ENCODE results near the gene SLC5A4.
"Not testable (repeated sequence)": the region's sequence is repeated elsewhere in the genome, so short reads cannot be mapped to it uniquely, and the experiment has no call there.

Gene SLC5A4

DNA sequence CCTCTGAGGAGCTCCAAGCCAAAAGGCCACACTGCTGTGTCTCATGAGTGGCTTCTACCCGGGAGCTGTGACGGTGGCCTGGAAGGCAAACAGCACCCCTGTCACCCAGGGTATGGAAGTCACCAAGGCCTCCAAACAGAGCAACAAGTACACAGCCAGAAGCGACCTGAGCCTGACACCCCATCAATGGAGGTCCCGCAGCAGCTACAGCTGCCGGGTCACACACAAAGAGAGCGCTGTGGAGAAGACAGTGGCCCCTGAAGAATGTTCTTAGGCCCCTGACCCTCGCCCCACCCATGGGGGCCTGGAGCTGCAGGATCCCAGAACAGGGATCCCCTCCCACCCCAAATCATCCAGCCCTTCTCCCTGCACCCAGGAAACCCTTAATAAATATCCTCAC, 55.2 kb downstream of the SLC5A4 start:
- TF ChIP-seq, protein P1, sequence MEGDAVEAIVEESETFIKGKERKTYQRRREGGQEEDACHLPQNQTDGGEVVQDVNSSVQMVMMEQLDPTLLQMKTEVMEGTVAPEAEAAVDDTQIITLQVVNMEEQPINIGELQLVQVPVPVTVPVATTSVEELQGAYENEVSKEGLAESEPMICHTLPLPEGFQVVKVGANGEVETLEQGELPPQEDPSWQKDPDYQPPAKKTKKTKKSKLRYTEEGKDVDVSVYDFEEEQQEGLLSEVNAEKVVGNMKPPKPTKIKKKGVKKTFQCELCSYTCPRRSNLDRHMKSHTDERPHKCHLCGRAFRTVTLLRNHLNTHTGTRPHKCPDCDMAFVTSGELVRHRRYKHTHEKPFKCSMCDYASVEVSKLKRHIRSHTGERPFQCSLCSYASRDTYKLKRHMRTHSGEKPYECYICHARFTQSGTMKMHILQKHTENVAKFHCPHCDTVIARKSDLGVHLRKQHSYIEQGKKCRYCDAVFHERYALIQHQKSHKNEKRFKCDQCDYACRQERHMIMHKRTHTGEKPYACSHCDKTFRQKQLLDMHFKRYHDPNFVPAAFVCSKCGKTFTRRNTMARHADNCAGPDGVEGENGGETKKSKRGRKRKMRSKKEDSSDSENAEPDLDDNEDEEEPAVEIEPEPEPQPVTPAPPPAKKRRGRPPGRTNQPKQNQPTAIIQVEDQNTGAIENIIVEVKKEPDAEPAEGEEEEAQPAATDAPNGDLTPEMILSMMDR (conservative IDR thresholded peaks at IDR 0.05; ENCODE audit: low read length) = no peak
- H3K4me3 ChIP-seq (ENCODE audit: low read length) = no peak overlapping the region
- no peak for DNase-seq (ENCODE audit: low read depth)

DNA sequence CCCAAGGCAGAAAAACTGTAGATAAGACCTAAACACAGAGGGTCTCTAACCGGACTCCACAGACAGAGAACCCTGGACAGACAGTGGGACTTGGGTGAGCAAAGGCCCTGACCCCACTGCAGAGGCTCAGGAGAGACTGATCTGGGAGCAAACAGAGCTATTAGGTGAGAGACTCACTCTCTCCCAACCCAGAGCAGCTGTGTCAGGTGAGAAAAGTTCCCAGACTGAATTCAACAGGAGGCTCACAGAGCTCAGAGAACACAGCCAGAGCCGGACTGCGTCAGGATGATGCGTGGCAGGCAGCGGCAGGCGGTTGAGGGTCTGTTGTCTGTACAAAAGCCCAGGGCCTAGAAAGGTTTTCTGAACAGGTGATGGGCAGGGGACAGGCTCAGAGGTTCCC, 55.8 kb downstream of the SLC5A4 start:
- TF ChIP-seq, protein P1 (conservative IDR thresholded peaks at IDR 0.05; ENCODE audit: low read length) = no peak

DNA sequence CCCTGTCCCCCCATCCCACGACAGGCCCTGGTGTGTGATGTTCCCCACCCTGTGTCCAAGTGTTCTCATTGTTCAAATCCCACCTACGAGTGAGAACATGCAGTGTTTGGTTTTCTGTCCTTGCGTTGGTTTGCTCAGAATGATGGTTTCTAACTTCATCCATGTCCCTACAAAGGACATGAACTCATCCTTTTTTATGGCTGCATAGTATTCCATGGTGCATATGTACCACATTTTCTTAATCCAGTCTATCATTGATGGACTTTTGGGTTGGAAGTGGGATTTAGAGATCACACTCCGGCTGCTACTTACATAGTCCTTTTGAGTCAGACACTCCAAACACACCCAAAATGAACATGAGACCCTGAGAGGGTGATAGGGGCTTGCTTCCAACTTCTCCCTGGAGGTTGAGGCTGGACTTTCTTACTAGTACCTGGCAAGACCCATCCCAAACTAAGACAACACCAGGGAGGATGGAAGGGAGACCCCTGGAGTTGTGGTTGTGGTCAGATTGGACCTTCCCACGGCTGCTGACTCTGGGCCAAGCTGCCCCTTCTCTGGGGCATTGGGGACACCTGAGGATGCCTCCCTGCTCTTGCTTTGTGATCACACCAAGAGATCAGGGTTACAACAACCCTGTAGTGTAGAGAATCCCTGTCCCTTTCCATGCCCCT, 57.5 kb downstream of the SLC5A4 start:
- not testable (repeated sequence) for H3K4me3 ChIP-seq (ENCODE audit: low read length); DNase-seq (ENCODE audit: low read depth)

More for the DNA sequence above, 55.8 kb downstream of the SLC5A4 start:
- no peak overlapping the region for H3K4me3 ChIP-seq (ENCODE audit: low read length)
- DNase-seq (ENCODE audit: low read depth) = no peak

DNA sequence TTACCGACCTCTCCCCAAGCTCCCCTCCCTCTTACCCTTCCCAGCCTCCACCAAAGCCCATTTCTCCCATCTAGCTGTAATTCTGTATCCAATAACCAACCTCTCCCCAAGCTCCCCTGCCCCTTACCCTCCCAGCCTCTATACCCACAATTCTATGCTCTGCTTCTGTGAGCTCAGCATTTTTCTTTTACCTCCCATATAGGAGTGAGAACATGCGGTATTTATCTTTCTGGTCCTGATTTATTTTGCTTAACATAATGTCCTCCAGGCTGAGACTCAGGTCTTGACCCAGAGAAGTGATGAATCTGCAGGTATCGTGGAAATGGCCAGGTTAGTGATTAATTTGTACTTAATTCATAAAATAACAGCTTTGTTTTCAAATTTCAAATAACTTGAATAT, 59.2 kb downstream of the SLC5A4 start:
- not testable (repeated sequence) for DNase-seq (ENCODE audit: low read depth); H3K4me3 ChIP-seq (ENCODE audit: low read length)

DNA sequence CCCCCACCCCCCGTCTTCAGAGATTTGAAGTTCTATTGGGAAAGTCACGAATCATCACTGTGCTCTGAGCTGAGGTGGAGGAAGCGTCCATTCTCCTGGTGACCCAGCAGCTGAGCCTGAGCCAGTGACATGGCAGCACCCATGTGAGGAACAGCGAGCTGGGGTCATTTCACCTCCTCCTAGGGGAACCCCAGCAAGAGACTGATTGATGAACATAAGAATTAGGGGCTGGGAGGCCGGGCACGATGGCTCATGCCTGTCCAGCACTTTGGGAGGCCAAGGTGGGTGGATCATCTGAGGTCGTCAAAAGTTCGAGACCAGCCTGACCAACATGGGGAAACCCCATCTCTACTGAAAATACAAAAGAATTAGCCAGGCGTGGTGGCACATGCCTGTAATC, 61.8 kb downstream of the SLC5A4 start:
- not testable (repeated sequence) for H3K4me3 ChIP-seq (ENCODE audit: low read length); DNase-seq (ENCODE audit: low read depth)

DNA sequence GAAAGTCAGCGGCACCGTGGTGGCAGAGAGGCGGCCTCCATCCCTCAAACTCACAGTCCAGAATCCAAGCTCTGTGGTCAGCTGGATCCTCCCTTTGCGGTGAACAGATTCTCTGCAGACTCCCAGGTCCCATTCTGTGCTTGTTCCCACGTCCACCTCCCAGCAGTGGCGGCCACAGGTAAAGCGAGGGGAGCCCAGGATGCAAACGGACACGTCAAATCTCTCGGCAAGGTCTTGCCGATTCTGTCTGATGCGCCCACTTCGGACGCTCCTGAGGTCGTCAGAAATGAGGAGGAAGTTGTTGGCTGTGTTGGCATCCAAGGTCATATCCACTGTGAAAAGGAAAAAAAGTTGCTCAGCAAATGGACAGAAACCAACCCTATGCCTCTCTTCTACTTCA, 64.1 kb downstream of the SLC5A4 start:
- DNase-seq (ENCODE audit: low read depth); H3K4me3 ChIP-seq (ENCODE audit: low read length): not testable (repeated sequence)

DNA sequence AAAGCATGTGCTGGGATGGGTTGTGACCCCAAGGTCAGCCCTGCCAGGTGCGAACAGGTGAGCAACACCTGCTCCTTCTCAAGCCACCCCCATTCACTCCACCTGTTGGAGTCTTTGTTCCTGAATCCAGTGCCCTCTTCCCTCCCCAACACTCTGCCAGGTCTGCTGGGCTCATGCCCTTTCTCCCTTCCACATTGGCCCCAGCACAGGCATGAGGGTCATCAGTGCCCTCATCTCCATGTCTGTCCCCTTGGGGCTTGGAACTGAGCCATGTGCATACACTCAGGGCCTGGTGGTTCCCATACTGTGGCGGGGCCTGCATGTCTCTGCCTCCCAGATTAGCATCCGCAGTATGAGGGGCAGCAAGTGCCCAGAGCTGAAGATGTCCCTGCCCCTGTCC, 69.3 kb downstream of the SLC5A4 start:
- no peak overlapping the region for H3K4me3 ChIP-seq (ENCODE audit: low read length)

DNA sequence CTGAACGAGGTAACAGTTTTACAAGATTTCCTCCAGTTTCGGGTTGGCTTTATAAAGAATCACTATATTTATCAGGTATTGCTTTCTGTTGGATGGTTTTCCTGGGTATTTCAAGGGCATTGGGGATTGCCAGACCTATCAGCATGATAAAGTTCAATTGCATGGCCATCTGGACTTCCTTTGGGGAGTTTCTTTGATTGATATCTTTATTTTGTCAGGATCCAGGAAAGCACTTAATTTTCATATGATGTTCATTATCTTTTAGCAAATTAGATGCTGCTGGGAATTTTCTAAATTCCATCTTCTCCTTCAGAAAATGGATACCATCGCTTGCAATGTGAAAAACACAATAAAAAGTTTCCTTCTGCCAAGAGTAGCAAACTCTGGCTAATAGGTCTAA, 71.5 kb downstream of the SLC5A4 start:
- TF ChIP-seq, protein P1 (conservative IDR thresholded peaks at IDR 0.05; ENCODE audit: low read length) = no peak
- DNase-seq (ENCODE audit: low read depth) = no peak
- no peak overlapping the region for H3K4me3 ChIP-seq (ENCODE audit: low read length)

More for the DNA sequence above, 69.3 kb downstream of the SLC5A4 start:
- TF ChIP-seq, protein P1 (conservative IDR thresholded peaks at IDR 0.05; ENCODE audit: low read length) = no peak
- DNase-seq (ENCODE audit: low read depth) = no peak

DNA sequence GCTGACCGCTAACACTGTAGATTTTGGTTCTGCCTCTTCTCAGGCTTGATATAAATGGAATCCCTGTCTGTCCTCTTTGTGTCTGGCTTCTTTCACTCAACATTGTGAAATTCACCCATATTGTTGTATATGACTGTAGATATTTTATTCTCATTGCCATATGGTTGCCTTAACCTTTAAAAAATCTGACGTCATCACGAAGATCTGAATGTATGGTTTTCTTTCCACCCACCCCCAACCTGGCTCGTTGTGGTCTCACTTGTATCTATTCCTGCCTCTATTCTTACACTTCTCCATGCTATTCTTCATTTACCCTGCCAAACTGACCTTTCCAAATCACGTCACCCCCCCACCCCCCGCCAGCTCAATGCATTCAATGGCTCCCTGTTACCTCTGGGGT, 74.1 kb downstream of the SLC5A4 start:
- no peak overlapping the region for H3K4me3 ChIP-seq (ENCODE audit: low read length)
- DNase-seq (ENCODE audit: low read depth) = no peak
- TF ChIP-seq, protein P1 (conservative IDR thresholded peaks at IDR 0.05; ENCODE audit: low read length) = no peak

Measured in AG10803 (cell line).